CMK (cell line): ENCODE measurements around the gene ACTN3.

Source experiments
- DNase-seq: peaks from one replicate; pipeline ENCODE4 v3.0.0-alpha.2; 2010; ENCODE audit warnings: low read depth

ACTN3 gene

GRCh38 chr11:66545701-66546367 lies 869 bp upstream of the ACTN3 start, which contains the start of gene ZDHHC24:
TSS of gene ZDHHC24 (minus strand) at chr11:66546048. CDS start at chr11:66546003, 45 bp downstream.
- DNase-seq: peak; percentile 94

GRCh38 chr11:66546966-66547661 lies 411 bp downstream of the ACTN3 start:
- DNase-seq: no peak

- DNase-seq: no peak
These were observed 933 bp downstream of the ACTN3 start for GRCh38 chr11:66547662-66548009.

- DNase-seq: no peak
These were observed 1.3 kb downstream of the ACTN3 start for GRCh38 chr11:66548041-66548440.

- DNase-seq: no peak
These were observed 2.3 kb downstream of the ACTN3 start for GRCh38 chr11:66548774-66549630.

- DNase-seq: no peak
These were observed 3.0 kb downstream of the ACTN3 start for GRCh38 chr11:66549696-66550095.

GRCh38 chr11:66550887-66551286 lies 4.2 kb downstream of the ACTN3 start:
- DNase-seq: no peak

GRCh38 chr11:66554602-66555001 lies 7.9 kb downstream of the ACTN3 start:
- no peak for DNase-seq

GRCh38 chr11:66555416-66555815 lies 8.7 kb downstream of the ACTN3 start:
- DNase-seq: no peak

- no peak for DNase-seq
These were observed 9.4 kb downstream of the ACTN3 start for GRCh38 chr11:66556086-66556485.

GRCh38 chr11:66557733-66558326 lies 11.1 kb downstream of the ACTN3 start:
- DNase-seq: no peak

GRCh38 chr11:66559142-66559865 lies 12.6 kb downstream of the ACTN3 start:
- DNase-seq: no peak

- no peak for DNase-seq
These were observed 13.4 kb downstream of the ACTN3 start for GRCh38 chr11:66559866-66560676.

- DNase-seq: no peak
These were observed 14.7 kb downstream of the ACTN3 start for GRCh38 chr11:66561178-66561974.

GRCh38 chr11:66561975-66562248 lies 15.2 kb downstream of the ACTN3 start:
- no peak for DNase-seq

- DNase-seq: no peak
These were observed 15.6 kb downstream of the ACTN3 start for GRCh38 chr11:66562275-66562674.

- no peak for DNase-seq
These were observed 16.3 kb downstream of the ACTN3 start for GRCh38 chr11:66562907-66563583.

- no peak for DNase-seq
These were observed 17.1 kb downstream of the ACTN3 start for GRCh38 chr11:66563832-66564231.

- no peak for DNase-seq
These were observed 17.8 kb downstream of the ACTN3 start for GRCh38 chr11:66564538-66564937.

- no peak for DNase-seq
These were observed 18.3 kb downstream of the ACTN3 start for GRCh38 chr11:66564984-66565383.
